HepG2 (cell line): Measurements from ENCODE around the gene P3H4. TPM values are rescaled to one million over a fixed set of nuclear protein-coding genes. Genes with fewer than 3 reads are reported as not detected.

Experiments
- ARID5B ChIP-seq: IDR thresholded peaks from 2 replicates; pipeline ENCODE4 v1.4.0; 2020; ENCODE audit warnings: mild to moderate bottlenecking, missing genetic modification reagents
- KLF9 ChIP-seq: IDR thresholded peaks from 2 replicates; pipeline ENCODE4 v1.6.1; 2016; ENCODE audit warnings: low read depth
- MEIS2 ChIP-seq: sonication (generic); formaldehyde crosslinking; IDR thresholded peaks from 2 replicates; pipeline ENCODE4 v1.9.0; 2021; ENCODE audit warnings: mild to moderate bottlenecking, missing genetic modification reagents
- PHF20 ChIP-seq: sonication (generic); formaldehyde crosslinking; IDR thresholded peaks from 2 replicates; pipeline ENCODE4 v1.5.0; 2020; ENCODE audit warnings: mild to moderate bottlenecking, missing genetic modification reagents
- RORA ChIP-seq: sonication (generic); formaldehyde crosslinking; IDR thresholded peaks from 2 replicates; pipeline ENCODE4 v1.5.0; 2020; ENCODE audit warnings: mild to moderate bottlenecking, missing genetic modification reagents, moderate library complexity
- SALL2 ChIP-seq: sonication (generic); formaldehyde crosslinking; IDR thresholded peaks from 2 replicates; pipeline ENCODE4 v1.8.1; 2023; ENCODE audit warnings: mild to moderate bottlenecking, missing genetic modification reagents, inconsistent platforms
- XBP1 ChIP-seq: sonication (generic); formaldehyde crosslinking; IDR thresholded peaks from 2 replicates; pipeline ENCODE4 v1.5.0; 2020; ENCODE audit warnings: missing genetic modification reagents
- ZNF607 ChIP-seq: sonication (generic); formaldehyde crosslinking; IDR thresholded peaks from 2 replicates; pipeline ENCODE4 v1.5.1; 2020; ENCODE audit warnings: missing genetic modification reagents, mild to moderate bottlenecking, borderline replicate concordance
- polyA plus RNA-seq, 8 experiments: library from polyadenylated mRNA; depleted of rRNA in 3 of 8; stranded (reverse) in 7 of 8; unstranded in 1 of 8; fragments of >200 nt; fragmentation: Illumina TruSeq in 4 of 8; extraction: Trizol in 4 of 8; gene quantifications; 2 replicates each; pipeline versions ENCODE4 v1.2.1 to v1.2.3, GENCODE V29; 2011 to 2016; ENCODE audit warnings: low read depth in 4 of 8, missing spikeins in 1 of 8, mixed read lengths in 1 of 8; ENCODE audit not compliant: insufficient read depth in 1 of 8
- total RNA-seq, 5 experiments: library from RNA; depleted of rRNA; stranded (reverse); fragments of >200 nt; fragmentation: Illumina TruSeq; extraction: Trizol; gene quantifications; 2 replicates each; pipeline ENCODE4 v1.2.3, GENCODE V29; 2016; ENCODE audit warnings: low read depth in 1 of 5
- TF ChIP-seq, protein P1 (sequence below): sonication (generic); formaldehyde crosslinking; IDR thresholded peaks from 2 replicates; pipeline ENCODE4 v1.4.0; 2020; ENCODE audit warnings: missing genetic modification reagents
- TF ChIP-seq, protein P2 (sequence below): sonication (generic); formaldehyde crosslinking; IDR thresholded peaks from 2 replicates; pipeline ENCODE4 v1.4.0; 2020; ENCODE audit warnings: missing genetic modification reagents
- TF ChIP-seq, protein P3 (sequence below): sonication (generic); formaldehyde crosslinking; IDR thresholded peaks from 2 replicates; pipeline ENCODE4 v1.4.0; 2020; ENCODE audit warnings: missing genetic modification reagents

The P3H4 gene
- total and polyA plus RNA-seq, 2 of the 13 experiments (the other 11 are each of a cell fraction or from before 2014, with no cell fraction given): 37.1 to 50.6 TPM

- TF ChIP-seq XBP1 (CRISPR knock-in tag) (no peak), RORA (CRISPR knock-in tag) (no peak), PHF20 (CRISPR knock-in tag) (no peak), SALL2 (CRISPR knock-in tag) (no peak), ZNF607 (no peak; the same call in 1 of the 2 replicates), MEIS2 (0 out of 2 replicates have a peak, but pooled peaks have one; percentile 18), ARID5B (CRISPR knock-in tag) (peak; percentile 43), KLF9 (CRISPR knock-in tag) (no peak)
- TF ChIP-seq, protein P1, sequence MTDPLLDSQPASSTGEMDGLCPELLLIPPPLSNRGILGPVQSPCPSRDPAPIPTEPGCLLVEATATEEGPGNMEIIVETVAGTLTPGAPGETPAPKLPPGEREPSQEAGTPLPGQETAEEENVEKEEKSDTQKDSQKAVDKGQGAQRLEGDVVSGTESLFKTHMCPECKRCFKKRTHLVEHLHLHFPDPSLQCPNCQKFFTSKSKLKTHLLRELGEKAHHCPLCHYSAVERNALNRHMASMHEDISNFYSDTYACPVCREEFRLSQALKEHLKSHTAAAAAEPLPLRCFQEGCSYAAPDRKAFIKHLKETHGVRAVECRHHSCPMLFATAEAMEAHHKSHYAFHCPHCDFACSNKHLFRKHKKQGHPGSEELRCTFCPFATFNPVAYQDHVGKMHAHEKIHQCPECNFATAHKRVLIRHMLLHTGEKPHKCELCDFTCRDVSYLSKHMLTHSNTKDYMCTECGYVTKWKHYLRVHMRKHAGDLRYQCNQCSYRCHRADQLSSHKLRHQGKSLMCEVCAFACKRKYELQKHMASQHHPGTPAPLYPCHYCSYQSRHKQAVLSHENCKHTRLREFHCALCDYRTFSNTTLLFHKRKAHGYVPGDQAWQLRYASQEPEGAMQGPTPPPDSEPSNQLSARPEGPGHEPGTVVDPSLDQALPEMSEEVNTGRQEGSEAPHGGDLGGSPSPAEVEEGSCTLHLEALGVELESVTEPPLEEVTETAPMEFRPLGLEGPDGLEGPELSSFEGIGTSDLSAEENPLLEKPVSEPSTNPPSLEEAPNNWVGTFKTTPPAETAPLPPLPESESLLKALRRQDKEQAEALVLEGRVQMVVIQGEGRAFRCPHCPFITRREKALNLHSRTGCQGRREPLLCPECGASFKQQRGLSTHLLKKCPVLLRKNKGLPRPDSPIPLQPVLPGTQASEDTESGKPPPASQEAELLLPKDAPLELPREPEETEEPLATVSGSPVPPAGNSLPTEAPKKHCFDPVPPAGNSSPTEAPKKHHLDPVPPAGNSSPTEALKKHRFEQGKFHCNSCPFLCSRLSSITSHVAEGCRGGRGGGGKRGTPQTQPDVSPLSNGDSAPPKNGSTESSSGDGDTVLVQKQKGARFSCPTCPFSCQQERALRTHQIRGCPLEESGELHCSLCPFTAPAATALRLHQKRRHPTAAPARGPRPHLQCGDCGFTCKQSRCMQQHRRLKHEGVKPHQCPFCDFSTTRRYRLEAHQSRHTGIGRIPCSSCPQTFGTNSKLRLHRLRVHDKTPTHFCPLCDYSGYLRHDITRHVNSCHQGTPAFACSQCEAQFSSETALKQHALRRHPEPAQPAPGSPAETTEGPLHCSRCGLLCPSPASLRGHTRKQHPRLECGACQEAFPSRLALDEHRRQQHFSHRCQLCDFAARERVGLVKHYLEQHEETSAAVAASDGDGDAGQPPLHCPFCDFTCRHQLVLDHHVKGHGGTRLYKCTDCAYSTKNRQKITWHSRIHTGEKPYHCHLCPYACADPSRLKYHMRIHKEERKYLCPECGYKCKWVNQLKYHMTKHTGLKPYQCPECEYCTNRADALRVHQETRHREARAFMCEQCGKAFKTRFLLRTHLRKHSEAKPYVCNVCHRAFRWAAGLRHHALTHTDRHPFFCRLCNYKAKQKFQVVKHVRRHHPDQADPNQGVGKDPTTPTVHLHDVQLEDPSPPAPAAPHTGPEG (CRISPR knock-in tag): no peak
- TF ChIP-seq, protein P2, sequence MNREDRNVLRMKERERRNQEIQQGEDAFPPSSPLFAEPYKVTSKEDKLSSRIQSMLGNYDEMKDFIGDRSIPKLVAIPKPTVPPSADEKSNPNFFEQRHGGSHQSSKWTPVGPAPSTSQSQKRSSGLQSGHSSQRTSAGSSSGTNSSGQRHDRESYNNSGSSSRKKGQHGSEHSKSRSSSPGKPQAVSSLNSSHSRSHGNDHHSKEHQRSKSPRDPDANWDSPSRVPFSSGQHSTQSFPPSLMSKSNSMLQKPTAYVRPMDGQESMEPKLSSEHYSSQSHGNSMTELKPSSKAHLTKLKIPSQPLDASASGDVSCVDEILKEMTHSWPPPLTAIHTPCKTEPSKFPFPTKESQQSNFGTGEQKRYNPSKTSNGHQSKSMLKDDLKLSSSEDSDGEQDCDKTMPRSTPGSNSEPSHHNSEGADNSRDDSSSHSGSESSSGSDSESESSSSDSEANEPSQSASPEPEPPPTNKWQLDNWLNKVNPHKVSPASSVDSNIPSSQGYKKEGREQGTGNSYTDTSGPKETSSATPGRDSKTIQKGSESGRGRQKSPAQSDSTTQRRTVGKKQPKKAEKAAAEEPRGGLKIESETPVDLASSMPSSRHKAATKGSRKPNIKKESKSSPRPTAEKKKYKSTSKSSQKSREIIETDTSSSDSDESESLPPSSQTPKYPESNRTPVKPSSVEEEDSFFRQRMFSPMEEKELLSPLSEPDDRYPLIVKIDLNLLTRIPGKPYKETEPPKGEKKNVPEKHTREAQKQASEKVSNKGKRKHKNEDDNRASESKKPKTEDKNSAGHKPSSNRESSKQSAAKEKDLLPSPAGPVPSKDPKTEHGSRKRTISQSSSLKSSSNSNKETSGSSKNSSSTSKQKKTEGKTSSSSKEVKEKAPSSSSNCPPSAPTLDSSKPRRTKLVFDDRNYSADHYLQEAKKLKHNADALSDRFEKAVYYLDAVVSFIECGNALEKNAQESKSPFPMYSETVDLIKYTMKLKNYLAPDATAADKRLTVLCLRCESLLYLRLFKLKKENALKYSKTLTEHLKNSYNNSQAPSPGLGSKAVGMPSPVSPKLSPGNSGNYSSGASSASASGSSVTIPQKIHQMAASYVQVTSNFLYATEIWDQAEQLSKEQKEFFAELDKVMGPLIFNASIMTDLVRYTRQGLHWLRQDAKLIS (CRISPR knock-in tag): no peak; the same call in 1 of the 2 replicates
- TF ChIP-seq, protein P3, sequence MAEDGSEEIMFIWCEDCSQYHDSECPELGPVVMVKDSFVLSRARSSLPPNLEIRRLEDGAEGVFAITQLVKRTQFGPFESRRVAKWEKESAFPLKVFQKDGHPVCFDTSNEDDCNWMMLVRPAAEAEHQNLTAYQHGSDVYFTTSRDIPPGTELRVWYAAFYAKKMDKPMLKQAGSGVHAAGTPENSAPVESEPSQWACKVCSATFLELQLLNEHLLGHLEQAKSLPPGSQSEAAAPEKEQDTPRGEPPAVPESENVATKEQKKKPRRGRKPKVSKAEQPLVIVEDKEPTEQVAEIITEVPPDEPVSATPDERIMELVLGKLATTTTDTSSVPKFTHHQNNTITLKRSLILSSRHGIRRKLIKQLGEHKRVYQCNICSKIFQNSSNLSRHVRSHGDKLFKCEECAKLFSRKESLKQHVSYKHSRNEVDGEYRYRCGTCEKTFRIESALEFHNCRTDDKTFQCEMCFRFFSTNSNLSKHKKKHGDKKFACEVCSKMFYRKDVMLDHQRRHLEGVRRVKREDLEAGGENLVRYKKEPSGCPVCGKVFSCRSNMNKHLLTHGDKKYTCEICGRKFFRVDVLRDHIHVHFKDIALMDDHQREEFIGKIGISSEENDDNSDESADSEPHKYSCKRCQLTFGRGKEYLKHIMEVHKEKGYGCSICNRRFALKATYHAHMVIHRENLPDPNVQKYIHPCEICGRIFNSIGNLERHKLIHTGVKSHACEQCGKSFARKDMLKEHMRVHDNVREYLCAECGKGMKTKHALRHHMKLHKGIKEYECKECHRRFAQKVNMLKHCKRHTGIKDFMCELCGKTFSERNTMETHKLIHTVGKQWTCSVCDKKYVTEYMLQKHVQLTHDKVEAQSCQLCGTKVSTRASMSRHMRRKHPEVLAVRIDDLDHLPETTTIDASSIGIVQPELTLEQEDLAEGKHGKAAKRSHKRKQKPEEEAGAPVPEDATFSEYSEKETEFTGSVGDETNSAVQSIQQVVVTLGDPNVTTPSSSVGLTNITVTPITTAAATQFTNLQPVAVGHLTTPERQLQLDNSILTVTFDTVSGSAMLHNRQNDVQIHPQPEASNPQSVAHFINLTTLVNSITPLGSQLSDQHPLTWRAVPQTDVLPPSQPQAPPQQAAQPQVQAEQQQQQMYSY (CRISPR knock-in tag): no peak
These were observed 11.0 kb downstream of the P3H4 start (continued) for GRCh38 chr17:41800601-41801373.
